Measurements from ENCODE around the gene CCDC9. TPM values are rescaled to one million over a fixed set of nuclear protein-coding genes. Genes with fewer than 3 reads are reported as not detected.

The CCDC9 gene
- 5.9 and 6.9 TPM in 2 replicates for total RNA-seq
- 24.9 TPM for polyA plus RNA-seq (2012)

- peak; percentile 96 for DNase-seq (ENCODE audit: low read depth)
Measured at GRCh38 chr19:47255879-47256692, at the start of gene CCDC9. Gene CCDC9 (plus strand): TSS chr19:47256525. CDS start chr19:47258401, 1,876 bp downstream.

- no peak for DNase-seq (ENCODE audit: low read depth)
Measured at GRCh38 chr19:47209319-47210179, 46.8 kb upstream of the CCDC9 start.

- DNase-seq (ENCODE audit: low read depth) = no peak
Measured at GRCh38 chr19:47210180-47210490, 46.2 kb upstream of the CCDC9 start.

- peak; percentile 85 for DNase-seq (ENCODE audit: low read depth)
Measured at GRCh38 chr19:47210689-47211316, 45.5 kb upstream of the CCDC9 start.

GRCh38 chr19:47215581-47215980, 40.7 kb upstream of the CCDC9 start:
- no peak for DNase-seq (ENCODE audit: low read depth)

- DNase-seq (ENCODE audit: low read depth) = no peak
Measured at GRCh38 chr19:47221080-47221841, 35.1 kb upstream of the CCDC9 start.

GRCh38 chr19:47221890-47222289, 34.4 kb upstream of the CCDC9 start:
- no peak for DNase-seq (ENCODE audit: low read depth)

GRCh38 chr19:47225746-47226425, 30.4 kb upstream of the CCDC9 start:
- peak; percentile 88 for DNase-seq (ENCODE audit: low read depth)

GRCh38 chr19:47226426-47227351, 29.6 kb upstream of the CCDC9 start:
- DNase-seq (ENCODE audit: low read depth) = peak; percentile 96

GRCh38 chr19:47227352-47228167, 28.8 kb upstream of the CCDC9 start:
- peak; percentile 94 for DNase-seq (ENCODE audit: low read depth)

- peak; percentile 62 for DNase-seq (ENCODE audit: low read depth)
Measured at GRCh38 chr19:47228168-47228936, 28.0 kb upstream of the CCDC9 start.

- DNase-seq (ENCODE audit: low read depth) = peak; percentile 51
Measured at GRCh38 chr19:47228937-47229675, 27.2 kb upstream of the CCDC9 start.

- DNase-seq (ENCODE audit: low read depth) = no peak
Measured at GRCh38 chr19:47229676-47230053, 26.7 kb upstream of the CCDC9 start.

GRCh38 chr19:47230054-47230920, 26.0 kb upstream of the CCDC9 start:
- peak; percentile 70 for DNase-seq (ENCODE audit: low read depth)

GRCh38 chr19:47230921-47231214, 25.5 kb upstream of the CCDC9 start, which contains the start of gene BBC3:
Gene BBC3 (minus strand): TSS chr19:47231199. CDS start chr19:47228431, 2,768 bp downstream.
- no peak for DNase-seq (ENCODE audit: low read depth)
